Neural cell (in vitro differentiated cells): ENCODE measurements around the gene STAC. TPM values are rescaled to one million over a fixed set of nuclear protein-coding genes. Genes with fewer than 3 reads are reported as not detected.

Experiments
- H2AFZ ChIP-seq: fragments of 200-600, 300-800 bp; sonication (generic), shearing (Covaris generic); 2 replicates; pipeline ENCODE4 v1.6.0; 2014; ENCODE audit warnings: low read depth, mild to moderate bottlenecking, antibody characterized with exemption, low read length, moderate library complexity
- H3F3A ChIP-seq: fragments of 200-600 bp; shearing (Covaris generic); 2 replicates; pipeline ENCODE4 v1.6.1; 2016; ENCODE audit warnings: mild to moderate bottlenecking, moderate library complexity, mixed read lengths, antibody characterized with exemption, low read length; ENCODE audit not compliant: insufficient read depth, poor library complexity, severe bottlenecking
- H3K27ac ChIP-seq: fragments of 200-600, 300-800 bp; sonication (generic), shearing (Covaris generic); 2 replicates; pipeline ENCODE4 v1.5.1; 2014; ENCODE audit warnings: mild to moderate bottlenecking, low read length, moderate library complexity
- H3K27me3 ChIP-seq: fragments of 300-800, 200-600 bp; sonication (generic), shearing (Covaris generic); 2 replicates; pipeline ENCODE4 v1.6.0; 2014; ENCODE audit warnings: mild to moderate bottlenecking, low read depth, low read length, moderate library complexity; ENCODE audit not compliant: insufficient read depth
- H3K36me3 ChIP-seq: fragments of 300-800, 200-600 bp; sonication (generic), shearing (Covaris generic); 2 replicates; pipeline ENCODE4 v1.5.1; 2014; ENCODE audit warnings: mild to moderate bottlenecking, antibody characterized with exemption, low read length, moderate library complexity; ENCODE audit not compliant: insufficient read depth
- H3K4me2 ChIP-seq: fragments of 300-800, 200-600 bp; sonication (generic), shearing (Covaris generic); 2 replicates; pipeline ENCODE4 v1.6.0; 2014; ENCODE audit warnings: mild to moderate bottlenecking, low read length
- H3K4me3 ChIP-seq: fragments of 300-800, 200-600 bp; sonication (generic), shearing (Covaris generic); 2 replicates; pipeline ENCODE4 v1.5.1; 2014; ENCODE audit warnings: mild to moderate bottlenecking, low read length, moderate library complexity
- H3K79me2 ChIP-seq: fragments of 200-600 bp; shearing (Covaris generic); replicated peaks from 2 replicates; pipeline ENCODE4 v1.6.0; 2014; ENCODE audit warnings: mild to moderate bottlenecking, low read length, moderate library complexity; ENCODE audit not compliant: insufficient read depth
- H3K9ac ChIP-seq: fragments of 300-800, 200-600 bp; sonication (generic), shearing (Covaris generic); 2 replicates; pipeline ENCODE4 v1.6.1; 2016; ENCODE audit warnings: mild to moderate bottlenecking, low read length, mixed read lengths
- H3K9me2 ChIP-seq: fragments of 200-600 bp; shearing (Covaris generic); 2 replicates; pipeline ENCODE4 v1.6.1; 2016; ENCODE audit warnings: mild to moderate bottlenecking, low read length, mixed read lengths; ENCODE audit not compliant: insufficient read depth
- H3K9me3 ChIP-seq: fragments of 200-600, 300-800 bp; sonication (generic), shearing (Covaris generic); 2 replicates; pipeline ENCODE4 v1.6.1; 2016; ENCODE audit warnings: mild to moderate bottlenecking, mixed run types, low read length, moderate library complexity, mixed read lengths
- H4K20me1 ChIP-seq: fragments of 200-600 bp; shearing (Covaris generic); 2 replicates; pipeline ENCODE4 v1.6.1; 2016; ENCODE audit warnings: mild to moderate bottlenecking, mixed run types; ENCODE audit not compliant: insufficient read depth
- EP300 ChIP-seq: fragments of 450-650 bp; conservative IDR thresholded peaks from 2 replicates; pipeline ENCODE4 v1.6.1; 2014; ENCODE audit warnings: antibody characterized with exemption, mild to moderate bottlenecking, moderate library complexity; ENCODE audit not compliant: poor library complexity, severe bottlenecking
- EZH2 ChIP-seq: fragments of 200-600, 300-800 bp; shearing (Covaris generic), sonication (generic); IDR thresholded peaks from 2 replicates; pipeline ENCODE4 v1.6.1; 2014; ENCODE audit warnings: antibody characterized with exemption, low read length, borderline replicate concordance, mild to moderate bottlenecking; ENCODE audit not compliant: insufficient read depth, poor library complexity, severe bottlenecking
- MXI1 ChIP-seq: fragments of 450-650 bp; conservative IDR thresholded peaks from 2 replicates; pipeline ENCODE4 v1.6.1; 2014; ENCODE audit warnings: antibody characterized with exemption, mild to moderate bottlenecking; ENCODE audit not compliant: poor library complexity, severe bottlenecking
- POLR2AphosphoS5 ChIP-seq: IDR thresholded peaks from 2 replicates; pipeline ENCODE4 v1.6.1; 2012
- RAD21 ChIP-seq: fragments of 450-650 bp; conservative IDR thresholded peaks from 2 replicates; pipeline ENCODE4 v1.6.1; 2014; ENCODE audit warnings: antibody characterized with exemption, mild to moderate bottlenecking, moderate library complexity
- SMC3 ChIP-seq: fragments of 450-650 bp; conservative IDR thresholded peaks from 2 replicates; pipeline ENCODE4 v1.6.1; 2014; ENCODE audit warnings: antibody characterized with exemption, mild to moderate bottlenecking, moderate library complexity; ENCODE audit not compliant: poor library complexity
- TAF1 ChIP-seq: IDR thresholded peaks from 2 replicates; pipeline ENCODE4 v1.6.1; 2012; ENCODE audit warnings: low read depth
- polyA plus RNA-seq: library from polyadenylated mRNA; depleted of rRNA; stranded (reverse); fragments of >200 nt; gene quantifications from 2 replicates; pipeline ENCODE4 v1.2.3, GENCODE V29; 2014
- TF ChIP-seq, protein P1 (sequence below): fragments of 450-650 bp; IDR thresholded peaks from 2 replicates; pipeline ENCODE4 v1.5.1; 2014; ENCODE audit warnings: antibody characterized with exemption, mild to moderate bottlenecking, moderate library complexity; ENCODE audit not compliant: poor library complexity, severe bottlenecking
- TF ChIP-seq, protein P2 (sequence below): IDR thresholded peaks from 2 replicates; pipeline ENCODE4 v1.6.1; 2012; ENCODE audit warnings: borderline replicate concordance

The STAC gene
- polyA plus RNA-seq, 1 donor from 2014 or later = 4.5 TPM

DNA sequence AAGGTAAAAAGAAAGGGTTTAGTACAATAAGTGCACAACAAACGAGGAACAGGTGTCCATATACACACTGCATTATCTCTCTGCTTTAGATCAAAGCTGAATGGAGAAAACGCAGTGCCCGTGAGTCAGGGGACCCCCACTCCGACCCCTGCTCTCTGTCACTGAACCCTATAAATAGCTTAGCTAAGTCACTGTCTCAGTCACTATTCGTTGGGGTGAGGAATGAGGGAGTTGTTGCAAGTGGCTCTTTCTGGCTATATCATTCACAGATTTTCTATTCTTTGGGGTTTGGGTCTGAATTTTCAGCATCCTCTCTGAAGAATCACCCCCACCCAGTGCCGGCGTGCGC, 458 bp upstream of the STAC start:
- Histone ChIP-seq H3K36me3 (no peaks in the 10 kb centered on the region), H3K4me2 (peak overlapping the region; percentile 4), H3K27ac (no peak overlapping the region), H2AFZ (peak overlapping the region; percentile 42), H3K9ac (peak overlapping the region; percentile 59), H3K27me3 (peaks cover 17% of the 10 kb centered on the region), H3K9me2 (no peaks in the 10 kb centered on the region), H3K79me2 (no peaks in the 10 kb centered on the region), H3K9me3 (no peaks in the 10 kb centered on the region), H3F3A (no peaks in the 10 kb centered on the region), H3K4me3 (peak overlapping the region; percentile 78), H4K20me1 (no peaks in the 10 kb centered on the region)
- TF ChIP-seq, protein P1, sequence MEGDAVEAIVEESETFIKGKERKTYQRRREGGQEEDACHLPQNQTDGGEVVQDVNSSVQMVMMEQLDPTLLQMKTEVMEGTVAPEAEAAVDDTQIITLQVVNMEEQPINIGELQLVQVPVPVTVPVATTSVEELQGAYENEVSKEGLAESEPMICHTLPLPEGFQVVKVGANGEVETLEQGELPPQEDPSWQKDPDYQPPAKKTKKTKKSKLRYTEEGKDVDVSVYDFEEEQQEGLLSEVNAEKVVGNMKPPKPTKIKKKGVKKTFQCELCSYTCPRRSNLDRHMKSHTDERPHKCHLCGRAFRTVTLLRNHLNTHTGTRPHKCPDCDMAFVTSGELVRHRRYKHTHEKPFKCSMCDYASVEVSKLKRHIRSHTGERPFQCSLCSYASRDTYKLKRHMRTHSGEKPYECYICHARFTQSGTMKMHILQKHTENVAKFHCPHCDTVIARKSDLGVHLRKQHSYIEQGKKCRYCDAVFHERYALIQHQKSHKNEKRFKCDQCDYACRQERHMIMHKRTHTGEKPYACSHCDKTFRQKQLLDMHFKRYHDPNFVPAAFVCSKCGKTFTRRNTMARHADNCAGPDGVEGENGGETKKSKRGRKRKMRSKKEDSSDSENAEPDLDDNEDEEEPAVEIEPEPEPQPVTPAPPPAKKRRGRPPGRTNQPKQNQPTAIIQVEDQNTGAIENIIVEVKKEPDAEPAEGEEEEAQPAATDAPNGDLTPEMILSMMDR = no peak
- TF ChIP-seq SMC3 = no peak

DNA sequence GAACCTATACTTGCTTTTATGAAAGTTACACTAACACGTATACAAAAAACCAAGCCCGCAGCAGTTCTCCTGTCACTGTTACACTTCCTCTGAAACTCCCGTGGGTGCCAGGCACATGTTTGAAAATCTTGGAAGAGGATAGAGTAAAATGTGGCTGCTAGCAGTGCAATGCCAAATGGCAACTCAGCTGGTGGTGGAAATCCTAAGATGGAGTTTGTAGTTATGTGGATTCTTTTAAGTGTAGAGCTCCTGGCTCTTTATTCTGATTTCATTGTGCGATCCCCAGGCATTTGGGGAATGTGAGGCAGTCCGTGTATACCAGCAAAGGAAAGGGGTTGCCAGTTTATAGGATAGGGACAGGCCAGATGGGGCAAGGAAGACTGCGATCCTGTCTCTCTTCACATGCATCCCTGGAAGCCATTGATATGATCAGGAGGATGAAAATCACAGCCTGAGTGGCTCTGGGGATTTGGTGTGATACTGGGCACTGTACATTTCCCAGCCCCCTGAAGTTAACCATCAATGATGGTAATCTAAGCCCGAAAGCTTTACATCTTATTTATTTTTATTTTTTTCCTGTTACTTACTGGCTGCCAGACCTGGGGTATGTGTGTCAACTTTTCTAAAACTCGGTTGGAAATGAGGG, 1.1 kb downstream of the STAC start:
- Histone ChIP-seq H3K79me2 (no peaks in the 10 kb centered on the region), H3K4me2 (no peak overlapping the region), H3K4me3 (peak overlapping the region; percentile 78), H2AFZ (no peak overlapping the region), H3K9me3 (no peaks in the 10 kb centered on the region), H3K27me3 (peaks cover 17% of the 10 kb centered on the region), H3F3A (no peaks in the 10 kb centered on the region), H4K20me1 (no peaks in the 10 kb centered on the region), H3K36me3 (no peaks in the 10 kb centered on the region), H3K9ac (no peak overlapping the region), H3K9me2 (no peaks in the 10 kb centered on the region), H3K27ac (no peak overlapping the region)
- TF ChIP-seq TAF1 (no peak), POLR2AphosphoS5 (no peak), EZH2 (no peak), SMC3 (no peak), EP300 (no peak), RAD21 (no peak), MXI1 (no peak)
- TF ChIP-seq, protein P2, sequence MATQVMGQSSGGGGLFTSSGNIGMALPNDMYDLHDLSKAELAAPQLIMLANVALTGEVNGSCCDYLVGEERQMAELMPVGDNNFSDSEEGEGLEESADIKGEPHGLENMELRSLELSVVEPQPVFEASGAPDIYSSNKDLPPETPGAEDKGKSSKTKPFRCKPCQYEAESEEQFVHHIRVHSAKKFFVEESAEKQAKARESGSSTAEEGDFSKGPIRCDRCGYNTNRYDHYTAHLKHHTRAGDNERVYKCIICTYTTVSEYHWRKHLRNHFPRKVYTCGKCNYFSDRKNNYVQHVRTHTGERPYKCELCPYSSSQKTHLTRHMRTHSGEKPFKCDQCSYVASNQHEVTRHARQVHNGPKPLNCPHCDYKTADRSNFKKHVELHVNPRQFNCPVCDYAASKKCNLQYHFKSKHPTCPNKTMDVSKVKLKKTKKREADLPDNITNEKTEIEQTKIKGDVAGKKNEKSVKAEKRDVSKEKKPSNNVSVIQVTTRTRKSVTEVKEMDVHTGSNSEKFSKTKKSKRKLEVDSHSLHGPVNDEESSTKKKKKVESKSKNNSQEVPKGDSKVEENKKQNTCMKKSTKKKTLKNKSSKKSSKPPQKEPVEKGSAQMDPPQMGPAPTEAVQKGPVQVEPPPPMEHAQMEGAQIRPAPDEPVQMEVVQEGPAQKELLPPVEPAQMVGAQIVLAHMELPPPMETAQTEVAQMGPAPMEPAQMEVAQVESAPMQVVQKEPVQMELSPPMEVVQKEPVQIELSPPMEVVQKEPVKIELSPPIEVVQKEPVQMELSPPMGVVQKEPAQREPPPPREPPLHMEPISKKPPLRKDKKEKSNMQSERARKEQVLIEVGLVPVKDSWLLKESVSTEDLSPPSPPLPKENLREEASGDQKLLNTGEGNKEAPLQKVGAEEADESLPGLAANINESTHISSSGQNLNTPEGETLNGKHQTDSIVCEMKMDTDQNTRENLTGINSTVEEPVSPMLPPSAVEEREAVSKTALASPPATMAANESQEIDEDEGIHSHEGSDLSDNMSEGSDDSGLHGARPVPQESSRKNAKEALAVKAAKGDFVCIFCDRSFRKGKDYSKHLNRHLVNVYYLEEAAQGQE = no peak
- TF ChIP-seq, protein P1 = no peak
